Measurements from ENCODE around the gene LPAR5. TPM values are rescaled to one million over a fixed set of nuclear protein-coding genes. Genes with fewer than 3 reads are reported as not detected.
A peak's percentile ranks its signal among the peaks of the same experiment; 100 is the strongest.

The LPAR5 gene
- total and polyA plus RNA-seq, 5 experiments from 2014 or later: 7.9 to 18.9 (median 14.2) TPM

DNA sequence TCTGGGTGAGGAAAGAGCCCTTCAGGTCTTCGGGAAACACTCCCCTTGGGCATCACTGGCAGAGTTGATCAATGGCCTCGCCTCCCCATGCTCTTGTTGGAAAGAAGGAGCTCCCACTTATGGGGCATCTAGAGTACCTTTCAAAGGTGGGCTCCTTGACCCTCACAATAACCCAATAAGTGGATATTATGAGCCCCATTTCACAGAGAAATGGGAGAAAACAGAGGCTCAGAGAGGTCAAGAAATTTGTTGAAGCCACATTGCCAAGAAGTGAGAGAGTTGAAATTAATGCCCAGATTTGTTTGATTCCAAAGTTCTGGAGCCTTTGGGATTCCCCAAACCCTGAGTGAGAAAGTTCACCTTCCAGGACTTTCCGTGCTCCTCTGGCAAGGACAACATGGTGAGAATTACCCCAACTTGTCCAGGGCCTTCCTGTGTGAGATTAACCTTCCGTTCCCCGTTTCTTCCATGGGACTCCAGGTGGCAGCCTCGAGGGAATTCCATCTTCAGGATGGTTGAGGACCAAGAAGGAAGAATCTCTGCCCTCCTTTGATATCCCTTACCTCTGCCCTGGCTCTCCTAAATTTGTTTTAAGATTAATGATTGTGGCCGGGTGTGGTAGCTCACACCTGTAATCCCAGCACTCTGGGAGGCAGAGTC, 21.1 kb downstream of the LPAR5 start:
- Mint-ChIP-seq H3K36me3 (peaks cover 0 to 10% (median 0%) of the 10 kb centered on the region in 3 donors), H3K9me3 (no peaks in the 10 kb centered on the region), H3K27ac (peak overlapping the region; percentile 54 to 97 (median 88)), H3K4me1 (peaks cover 38 to 70% (median 65%) of the 10 kb centered on the region in 4 donors), H3K27me3 (no peaks in the 10 kb centered on the region), H3K4me3 (peak overlapping the region in 6 of 10 donors; percentile 9 to 81 (median 63))
- POLR2A ChIA-PET: interaction anchor here (0.7 to 4.1 kb wide), 9 partner anchors 11 to 330 kb away, joined by 3 to 41 read pairs (median 12); partner anchors contain the start of genes C12orf57, LPAR5, NOP2 and RNU7-1
- ATAC-seq (no peak), DNase-seq (no peak)

DNA sequence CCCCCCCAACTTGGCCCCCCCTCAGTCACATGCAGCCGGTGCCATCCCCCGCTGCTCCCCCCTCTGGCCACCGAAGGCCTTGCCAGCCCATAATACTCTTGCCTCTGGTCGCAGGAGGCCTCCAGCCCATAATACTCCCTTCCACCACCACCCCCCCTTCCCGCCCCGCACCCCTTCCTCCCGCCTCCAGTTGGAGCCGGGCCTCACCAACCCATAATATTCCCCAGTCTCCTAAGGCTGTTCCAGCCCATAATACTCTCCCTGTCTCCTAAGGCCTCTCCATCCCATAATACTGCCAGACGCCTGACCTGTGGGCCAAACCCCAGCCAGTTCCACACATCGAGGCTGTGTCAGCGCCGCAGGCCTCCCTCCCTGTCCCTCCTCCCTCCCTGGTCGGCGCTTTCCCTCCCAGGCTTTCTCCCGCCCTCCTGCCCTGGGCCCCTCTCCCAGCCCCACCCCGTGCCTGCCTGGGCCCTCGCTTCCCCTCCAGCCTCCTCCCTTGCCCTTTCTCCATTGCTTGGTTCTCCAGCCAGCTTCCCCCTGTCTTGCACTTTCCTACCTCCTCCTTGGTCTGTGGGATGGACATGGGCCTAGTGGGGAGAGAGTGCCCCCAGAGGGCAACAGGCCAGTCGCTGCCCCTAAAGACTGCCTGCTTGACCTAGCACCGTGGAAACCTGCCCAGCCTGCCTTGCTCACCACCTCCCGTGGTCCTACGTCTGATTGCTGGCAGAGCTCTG, 21.8 kb downstream of the LPAR5 start:
- DNase-seq: peak in 8 of 10 donors; percentile 33 to 81 (median 51)
- Mint-ChIP-seq H3K27ac (peak overlapping the region; percentile 54 to 97 (median 88)), H3K9me3 (no peaks in the 10 kb centered on the region), H3K4me1 (peaks cover 36 to 65% (median 61%) of the 10 kb centered on the region in 4 donors), H3K27me3 (no peaks in the 10 kb centered on the region), H3K36me3 (peaks cover 0 to 6% (median 0%) of the 10 kb centered on the region in 3 donors), H3K4me3 (peak overlapping the region in 8 of 10 donors; percentile 9 to 81 (median 63))
- peak; percentile 24 to 45 for ATAC-seq
- POLR2A ChIA-PET: interaction anchor here (0.5 to 4.1 kb wide), 13 partner anchors 10 to 331 kb away, joined by 3 to 41 read pairs (median 8); partner anchors contain the start of genes C12orf57, LPAR5, NOP2 and RNU7-1

DNA sequence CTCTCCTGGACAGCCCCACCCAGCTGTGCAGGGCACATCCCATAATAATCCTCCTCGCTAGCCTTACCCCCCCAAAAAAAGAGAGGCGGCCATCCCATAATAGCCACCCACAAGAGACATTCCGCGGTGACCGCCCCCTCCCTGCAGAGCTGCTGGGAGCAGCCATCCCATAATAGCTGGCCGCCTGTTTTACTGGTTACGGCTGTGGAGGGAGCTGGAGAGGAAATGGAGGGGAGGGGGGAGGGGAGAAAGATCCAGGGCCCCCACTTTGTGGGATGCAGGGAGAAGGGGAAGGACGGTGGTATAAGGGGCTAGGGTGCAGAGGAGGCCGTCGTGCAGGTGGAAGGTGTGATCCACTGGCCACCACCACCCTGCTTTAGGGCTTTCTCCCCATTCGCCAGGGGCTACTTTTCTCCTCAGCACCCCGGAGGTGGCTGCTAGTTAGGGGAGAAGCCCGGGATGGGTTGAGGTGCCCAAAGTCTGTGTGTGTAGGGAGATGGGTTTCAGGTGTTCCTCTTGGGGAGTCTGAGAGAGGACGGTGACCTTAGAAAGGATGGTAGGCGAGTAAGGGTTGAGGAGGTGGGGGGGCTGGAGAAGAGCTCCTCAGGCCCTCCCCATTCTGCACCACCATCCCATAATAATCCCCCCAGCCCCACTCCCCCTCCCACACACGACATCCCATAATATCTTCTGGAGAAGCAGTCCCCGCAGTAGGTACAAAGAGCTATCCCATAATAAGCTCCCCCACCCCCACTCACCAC, 22.6 kb downstream of the LPAR5 start:
- peak; percentile 6 to 23 for ATAC-seq
- Mint-ChIP-seq H3K4me3 (peak overlapping the region; percentile 9 to 86 (median 50)), H3K4me1 (peaks cover 36 to 62% (median 55%) of the 10 kb centered on the region in 4 donors)

GRCh38 chr12:6612652-6613014, 23.1 kb downstream of the LPAR5 start:
- H3K4me1 Mint-ChIP-seq: peaks cover 33 to 59% (median 51%) of the 10 kb centered on the region in 4 donors
- ATAC-seq: no peak

More for the DNA sequence above, 22.6 kb downstream of the LPAR5 start:
- POLR2A ChIA-PET: interaction anchor here (0.5 to 4.1 kb wide), 24 partner anchors 8 to 344 kb away, joined by 3 to 41 read pairs (median 4); partner anchors contain the start of genes C12orf57, COPS7A, ENO2 and LPAR5
- no peaks in the 10 kb centered on the region for H3K9me3 Mint-ChIP-seq
- H3K27ac Mint-ChIP-seq: peak overlapping the region in 9 of 10 donors; percentile 83 to 94 (median 92)
- H3K36me3 Mint-ChIP-seq: no peaks in the 10 kb centered on the region
- peak in 4 of 10 donors; percentile 22 to 69 (median 34) for DNase-seq
- no peaks in the 10 kb centered on the region for H3K27me3 Mint-ChIP-seq

DNA sequence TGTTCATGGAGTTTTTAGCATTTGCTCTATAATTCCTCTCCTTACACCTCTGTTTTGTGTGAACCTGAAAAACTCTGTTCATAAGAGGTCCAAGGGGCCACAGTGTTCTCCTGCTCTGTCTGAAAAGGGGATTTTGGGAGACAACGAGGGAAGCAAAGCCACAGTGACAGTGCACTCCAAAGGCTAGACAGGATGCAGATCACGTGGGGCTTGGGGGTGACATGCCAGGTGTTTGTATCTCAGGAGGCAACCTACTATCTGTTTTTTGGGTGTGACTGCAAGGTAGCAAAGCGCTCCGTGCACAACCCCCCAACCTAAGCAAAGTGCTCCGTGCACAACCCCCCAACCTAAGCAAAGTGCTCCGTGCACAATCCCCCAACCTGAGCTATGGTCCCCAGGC, 23.5 kb downstream of the LPAR5 start:
- Mint-ChIP-seq H3K9me3 (no peaks in the 10 kb centered on the region), H3K27me3 (no peaks in the 10 kb centered on the region), H3K27ac (peak overlapping the region; percentile 12 to 94 (median 91)), H3K36me3 (no peaks in the 10 kb centered on the region), H3K4me1 (peaks cover 33 to 57% (median 49%) of the 10 kb centered on the region in 4 donors), H3K4me3 (peak overlapping the region; percentile 50 to 86 (median 76))
- ATAC-seq: peak in 1 of 2 donors; percentile 6
- peak in 4 of 10 donors; percentile 15 to 39 (median 32) for DNase-seq
- POLR2A ChIA-PET: interaction anchor here (0.7 to 4.1 kb wide), 13 partner anchors 8 to 342 kb away, joined by 3 to 41 read pairs (median 8); partner anchors contain the start of genes C12orf57, LPAR5, NOP2 and RNU7-1

More at GRCh38 chr12:6612652-6613014, 23.1 kb downstream of the LPAR5 start:
- Mint-ChIP-seq H3K27ac (peak overlapping the region; percentile 12 to 94 (median 91)), H3K9me3 (no peaks in the 10 kb centered on the region), H3K27me3 (no peaks in the 10 kb centered on the region), H3K36me3 (no peaks in the 10 kb centered on the region), H3K4me3 (peak overlapping the region; percentile 50 to 86 (median 76))
- POLR2A ChIA-PET: interaction anchor here (0.6 to 4.1 kb wide), 20 partner anchors 8 to 345 kb away, joined by 3 to 41 read pairs (median 5); partner anchors contain the start of genes C12orf57, COPS7A, ENO2 and LPAR5
- no peak for DNase-seq

DNA sequence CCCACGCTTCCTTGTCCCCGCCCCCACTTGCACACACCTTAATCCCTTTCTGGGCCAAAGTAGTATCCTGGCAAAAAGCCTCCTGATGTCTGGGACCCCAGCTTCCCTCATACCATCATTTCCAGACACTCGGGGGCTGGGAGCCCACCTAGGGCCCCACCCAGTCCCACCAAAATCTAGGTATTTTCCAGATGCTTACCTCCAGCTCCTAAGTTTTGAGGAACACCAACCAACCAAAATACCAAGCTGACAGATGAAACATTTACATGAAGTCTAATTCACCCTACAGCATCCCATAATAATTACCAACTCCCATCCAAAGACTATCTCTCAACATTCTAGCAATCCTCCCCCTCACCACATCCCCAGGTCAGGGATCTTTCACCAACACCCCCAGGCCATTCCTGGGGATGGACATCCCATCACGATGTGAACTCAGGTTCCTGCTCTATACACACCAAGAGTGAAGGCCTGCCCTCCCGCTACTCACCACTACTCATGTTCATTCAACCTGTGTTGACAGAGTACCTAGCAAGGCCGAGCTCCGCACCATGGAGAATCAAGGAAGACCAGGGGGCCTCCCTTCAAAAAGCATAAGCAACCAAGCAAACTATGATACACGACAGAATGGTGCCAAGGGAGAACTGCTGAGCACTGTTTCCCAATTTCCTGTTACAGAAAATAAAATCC, 27.0 kb downstream of the LPAR5 start:
- Mint-ChIP-seq H3K36me3 (no peaks in the 10 kb centered on the region), H3K9me3 (no peaks in the 10 kb centered on the region), H3K4me3 (no peak overlapping the region), H3K27ac (no peak overlapping the region), H3K27me3 (no peaks in the 10 kb centered on the region), H3K4me1 (peaks cover 38 to 60% (median 52%) of the 10 kb centered on the region in 4 donors)
- DNase-seq (peak in 7 of 10 donors; percentile 14 to 73 (median 43)), ATAC-seq (peak; percentile 6 to 8)
- POLR2A ChIA-PET: interaction anchor here (0.6 to 1.9 kb wide), 9 partner anchors 12 to 279 kb away, joined by 3 to 15 read pairs (median 4); partner anchors contain the start of genes ACRBP, NOP2, SPSB2 and ZNF384

DNA sequence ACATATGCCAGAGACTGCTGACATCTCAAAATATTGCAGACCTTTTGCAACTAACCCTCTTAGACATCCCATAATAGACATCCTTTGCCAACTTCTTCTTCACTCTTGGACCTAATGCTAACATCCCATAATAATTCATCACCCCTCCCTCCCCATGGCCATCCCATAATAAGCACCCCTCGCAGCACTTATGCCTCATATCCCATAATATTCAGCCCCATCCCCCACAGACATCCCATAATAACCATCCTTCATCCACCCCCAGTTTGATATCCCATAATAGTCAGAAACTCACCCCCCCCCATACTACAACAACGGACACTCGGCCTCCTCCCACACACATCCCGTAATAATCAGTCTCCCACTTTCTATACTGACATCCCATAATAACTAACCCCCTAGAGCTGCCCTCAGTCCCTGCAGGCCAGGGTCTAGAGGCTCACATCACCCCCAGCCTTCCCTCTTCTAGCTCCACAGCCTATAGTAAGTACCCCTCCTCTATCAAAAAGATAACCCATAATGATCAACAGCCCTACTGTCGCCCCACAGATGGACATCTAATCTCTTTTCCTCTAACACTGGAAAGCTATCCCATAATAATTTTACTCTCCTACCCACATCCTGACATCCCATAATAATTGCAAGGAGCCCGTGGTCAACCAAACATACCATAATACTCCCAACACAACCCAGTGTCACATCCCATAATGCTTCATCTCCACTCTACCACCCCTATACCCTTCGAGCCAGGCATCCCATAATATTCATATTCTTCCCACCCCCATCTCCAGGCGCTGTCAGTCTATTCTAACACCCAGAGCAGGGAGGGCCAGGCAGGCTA, 27.8 kb downstream of the LPAR5 start:
- DNase-seq (peak in 8 of 10 donors; percentile 61 to 80 (median 76)), ATAC-seq (peak; percentile 26 to 60)
- Mint-ChIP-seq H3K27ac (no peak overlapping the region), H3K27me3 (no peaks in the 10 kb centered on the region), H3K4me1 (peaks cover 42 to 61% (median 53%) of the 10 kb centered on the region in 4 donors), H3K36me3 (peaks cover 0 to 1% (median 0%) of the 10 kb centered on the region in 3 donors), H3K9me3 (no peaks in the 10 kb centered on the region), H3K4me3 (no peak overlapping the region)
- POLR2A ChIA-PET: interaction anchor here (0.6 to 1.9 kb wide), 10 partner anchors 12 to 278 kb away, joined by 3 to 15 read pairs (median 4); partner anchors contain the start of genes ACRBP, SPSB2 and ZNF384

DNA sequence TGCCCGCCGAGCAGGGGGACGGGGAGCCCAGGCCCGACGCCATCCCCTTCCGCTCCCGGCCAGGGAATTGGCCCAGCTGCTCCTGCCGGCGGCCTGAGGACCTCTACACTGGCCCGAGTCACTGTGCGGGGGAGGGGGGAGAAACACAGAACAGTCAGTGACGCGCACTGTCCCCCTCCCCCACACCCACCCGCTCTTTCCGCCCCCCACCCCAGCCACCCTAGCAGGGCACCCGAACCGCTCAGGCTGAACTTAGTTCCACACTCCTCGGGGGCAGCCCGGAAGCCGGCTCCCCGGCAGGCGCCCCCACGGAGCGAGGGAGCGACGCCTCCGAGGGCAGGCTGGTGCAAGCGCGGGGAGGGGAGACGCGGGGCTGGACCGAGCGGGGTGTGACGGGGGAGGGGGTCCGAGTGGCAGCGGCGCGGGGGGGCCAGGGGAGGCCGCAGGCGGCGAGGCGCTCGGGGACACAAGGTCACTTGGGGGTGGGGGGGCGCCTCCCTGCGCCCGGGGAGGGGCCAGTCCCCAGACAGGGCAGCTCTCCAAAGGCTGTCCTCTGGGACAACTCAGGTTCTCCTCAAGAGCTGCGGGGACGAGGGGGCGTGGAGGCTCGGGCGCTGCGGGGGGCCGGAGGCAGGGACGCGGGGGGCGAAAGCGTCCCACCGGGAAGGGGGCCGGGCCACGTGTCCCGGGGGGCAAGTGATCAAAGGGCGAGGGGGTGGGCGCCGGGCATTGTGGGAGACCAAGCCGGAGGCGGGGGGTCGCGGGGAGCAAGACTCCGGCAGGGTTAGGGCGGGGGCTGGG, 29.2 kb downstream of the LPAR5 start:
- peak overlapping the region in 8 of 10 donors; percentile 91 to 97 (median 94) for H3K27ac Mint-ChIP-seq
- DNase-seq (peak; percentile 55 to 89 (median 66)), ATAC-seq (peak; percentile 38 to 40)
- POLR2A ChIA-PET: interaction anchor here (0.6 to 4.9 kb wide), 17 partner anchors 7 to 270 kb away, joined by 3 to 41 read pairs (median 5); partner anchors contain the start of genes CDCA3, LPAR5, MLF2 and NOP2
- no peaks in the 10 kb centered on the region for H3K9me3 Mint-ChIP-seq
- H3K36me3 Mint-ChIP-seq: peaks cover 0 to 16% (median 6%) of the 10 kb centered on the region in 3 donors
- H3K4me3 Mint-ChIP-seq: peak overlapping the region in 4 of 10 donors; percentile 93 to 96 (median 95)
- H3K27me3 Mint-ChIP-seq: no peaks in the 10 kb centered on the region
- peaks cover 43 to 61% (median 54%) of the 10 kb centered on the region in 4 donors for H3K4me1 Mint-ChIP-seq

DNA sequence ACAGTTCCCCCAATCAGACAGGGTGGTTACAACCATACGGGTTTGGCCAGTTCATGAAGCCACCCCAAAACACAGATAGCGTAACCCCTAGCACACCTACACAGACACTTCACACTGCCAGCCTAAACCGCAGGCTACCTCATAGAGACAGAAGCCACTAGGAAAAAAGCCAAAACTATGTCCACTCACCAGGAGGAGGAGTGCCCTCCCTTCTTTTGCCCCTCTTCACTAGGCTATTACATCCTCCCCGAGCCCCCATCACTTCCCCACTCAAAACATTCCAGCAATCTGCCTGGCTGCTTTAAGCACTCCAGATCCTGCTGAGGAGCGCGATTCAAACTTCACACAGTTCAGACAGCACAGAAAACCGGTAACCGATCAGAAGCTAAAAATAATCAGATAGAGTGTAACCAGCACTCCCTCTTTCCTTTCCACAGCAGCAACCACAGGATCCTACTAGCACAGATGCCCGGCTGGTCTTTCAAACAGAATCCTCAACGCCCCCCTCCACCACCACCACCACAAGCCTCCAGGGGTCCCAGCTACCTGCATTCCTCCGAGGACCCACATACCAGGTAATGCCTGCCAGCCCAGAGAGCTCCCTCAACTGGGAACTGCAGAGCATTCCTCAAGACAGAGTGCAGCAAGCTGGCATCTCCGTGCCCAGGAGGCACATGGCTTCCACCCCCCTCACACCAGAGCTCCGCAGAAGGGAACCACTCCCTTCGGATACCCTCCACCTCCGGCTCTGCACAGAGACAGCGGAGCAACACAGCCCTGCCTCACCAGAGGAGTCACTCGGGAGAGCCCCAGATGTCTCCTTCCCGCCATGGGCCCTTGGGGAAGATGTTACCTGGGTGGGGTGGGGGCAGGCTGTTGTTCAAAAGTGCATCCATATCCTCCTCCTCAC, 30.1 kb downstream of the LPAR5 start:
- peak in 9 of 10 donors; percentile 33 to 76 (median 53) for DNase-seq
- peak overlapping the region in 4 of 10 donors; percentile 93 to 96 (median 95) for H3K4me3 Mint-ChIP-seq
- no peaks in the 10 kb centered on the region for H3K9me3 Mint-ChIP-seq
- POLR2A ChIA-PET: interaction anchor here (0.6 to 4.9 kb wide), 20 partner anchors 8 to 269 kb away, joined by 3 to 41 read pairs (median 4); partner anchors contain the start of genes CDCA3, LPAR5, MLF2 and MRPL51
- peak overlapping the region in 8 of 10 donors; percentile 91 to 97 (median 94) for H3K27ac Mint-ChIP-seq
- peaks cover 38 to 57% (median 52%) of the 10 kb centered on the region in 4 donors for H3K4me1 Mint-ChIP-seq
- ATAC-seq: peak; percentile 42
- peaks cover 0 to 24% (median 12%) of the 10 kb centered on the region in 3 donors for H3K36me3 Mint-ChIP-seq
- no peaks in the 10 kb centered on the region for H3K27me3 Mint-ChIP-seq
